Neural cell (in vitro differentiated cells): ENCODE measurements around the gene ACCSL. TPM values are rescaled to one million over a fixed set of nuclear protein-coding genes. Genes with fewer than 3 reads are reported as not detected.

Experiments used
- H2AFZ ChIP-seq: fragments of 200-600, 300-800 bp; sonication (generic), shearing (Covaris generic); 2 replicates; pipeline ENCODE4 v1.6.0; 2014; ENCODE audit warnings: low read depth, mild to moderate bottlenecking, antibody characterized with exemption, low read length, moderate library complexity
- H3F3A ChIP-seq: fragments of 200-600 bp; shearing (Covaris generic); 2 replicates; pipeline ENCODE4 v1.6.1; 2016; ENCODE audit warnings: mild to moderate bottlenecking, moderate library complexity, mixed read lengths, antibody characterized with exemption, low read length; ENCODE audit not compliant: insufficient read depth, poor library complexity, severe bottlenecking
- H3K27ac ChIP-seq: fragments of 200-600, 300-800 bp; sonication (generic), shearing (Covaris generic); 2 replicates; pipeline ENCODE4 v1.5.1; 2014; ENCODE audit warnings: mild to moderate bottlenecking, low read length, moderate library complexity
- H3K27me3 ChIP-seq: fragments of 300-800, 200-600 bp; sonication (generic), shearing (Covaris generic); 2 replicates; pipeline ENCODE4 v1.6.0; 2014; ENCODE audit warnings: mild to moderate bottlenecking, low read depth, low read length, moderate library complexity; ENCODE audit not compliant: insufficient read depth
- H3K36me3 ChIP-seq: fragments of 300-800, 200-600 bp; sonication (generic), shearing (Covaris generic); 2 replicates; pipeline ENCODE4 v1.5.1; 2014; ENCODE audit warnings: mild to moderate bottlenecking, antibody characterized with exemption, low read length, moderate library complexity; ENCODE audit not compliant: insufficient read depth
- H3K4me2 ChIP-seq: fragments of 300-800, 200-600 bp; sonication (generic), shearing (Covaris generic); 2 replicates; pipeline ENCODE4 v1.6.0; 2014; ENCODE audit warnings: mild to moderate bottlenecking, low read length
- H3K4me3 ChIP-seq: fragments of 300-800, 200-600 bp; sonication (generic), shearing (Covaris generic); 2 replicates; pipeline ENCODE4 v1.5.1; 2014; ENCODE audit warnings: mild to moderate bottlenecking, low read length, moderate library complexity
- H3K79me2 ChIP-seq: fragments of 200-600 bp; shearing (Covaris generic); replicated peaks from 2 replicates; pipeline ENCODE4 v1.6.0; 2014; ENCODE audit warnings: mild to moderate bottlenecking, low read length, moderate library complexity; ENCODE audit not compliant: insufficient read depth
- H3K9ac ChIP-seq: fragments of 300-800, 200-600 bp; sonication (generic), shearing (Covaris generic); 2 replicates; pipeline ENCODE4 v1.6.1; 2016; ENCODE audit warnings: mild to moderate bottlenecking, low read length, mixed read lengths
- H3K9me2 ChIP-seq: fragments of 200-600 bp; shearing (Covaris generic); 2 replicates; pipeline ENCODE4 v1.6.1; 2016; ENCODE audit warnings: mild to moderate bottlenecking, low read length, mixed read lengths; ENCODE audit not compliant: insufficient read depth
- H3K9me3 ChIP-seq: fragments of 200-600, 300-800 bp; sonication (generic), shearing (Covaris generic); 2 replicates; pipeline ENCODE4 v1.6.1; 2016; ENCODE audit warnings: mild to moderate bottlenecking, mixed run types, low read length, moderate library complexity, mixed read lengths
- H4K20me1 ChIP-seq: fragments of 200-600 bp; shearing (Covaris generic); 2 replicates; pipeline ENCODE4 v1.6.1; 2016; ENCODE audit warnings: mild to moderate bottlenecking, mixed run types; ENCODE audit not compliant: insufficient read depth
- EP300 ChIP-seq: fragments of 450-650 bp; conservative IDR thresholded peaks from 2 replicates; pipeline ENCODE4 v1.6.1; 2014; ENCODE audit warnings: antibody characterized with exemption, mild to moderate bottlenecking, moderate library complexity; ENCODE audit not compliant: poor library complexity, severe bottlenecking
- EZH2 ChIP-seq: fragments of 200-600, 300-800 bp; shearing (Covaris generic), sonication (generic); IDR thresholded peaks from 2 replicates; pipeline ENCODE4 v1.6.1; 2014; ENCODE audit warnings: antibody characterized with exemption, low read length, borderline replicate concordance, mild to moderate bottlenecking; ENCODE audit not compliant: insufficient read depth, poor library complexity, severe bottlenecking
- MXI1 ChIP-seq: fragments of 450-650 bp; conservative IDR thresholded peaks from 2 replicates; pipeline ENCODE4 v1.6.1; 2014; ENCODE audit warnings: antibody characterized with exemption, mild to moderate bottlenecking; ENCODE audit not compliant: poor library complexity, severe bottlenecking
- POLR2AphosphoS5 ChIP-seq: IDR thresholded peaks from 2 replicates; pipeline ENCODE4 v1.6.1; 2012
- RAD21 ChIP-seq: fragments of 450-650 bp; conservative IDR thresholded peaks from 2 replicates; pipeline ENCODE4 v1.6.1; 2014; ENCODE audit warnings: antibody characterized with exemption, mild to moderate bottlenecking, moderate library complexity
- SMC3 ChIP-seq: fragments of 450-650 bp; conservative IDR thresholded peaks from 2 replicates; pipeline ENCODE4 v1.6.1; 2014; ENCODE audit warnings: antibody characterized with exemption, mild to moderate bottlenecking, moderate library complexity; ENCODE audit not compliant: poor library complexity
- TAF1 ChIP-seq: IDR thresholded peaks from 2 replicates; pipeline ENCODE4 v1.6.1; 2012; ENCODE audit warnings: low read depth
- polyA plus RNA-seq: library from polyadenylated mRNA; depleted of rRNA; stranded (reverse); fragments of >200 nt; gene quantifications from 2 replicates; pipeline ENCODE4 v1.2.3, GENCODE V29; 2014
- TF ChIP-seq, protein P1 (sequence below): fragments of 450-650 bp; IDR thresholded peaks from 2 replicates; pipeline ENCODE4 v1.5.1; 2014; ENCODE audit warnings: antibody characterized with exemption, mild to moderate bottlenecking, moderate library complexity; ENCODE audit not compliant: poor library complexity, severe bottlenecking
- TF ChIP-seq, protein P2 (sequence below): IDR thresholded peaks from 2 replicates; pipeline ENCODE4 v1.6.1; 2012; ENCODE audit warnings: borderline replicate concordance

The ACCSL gene
- polyA plus RNA-seq, 1 donor from 2014 or later, result not detected

DNA sequence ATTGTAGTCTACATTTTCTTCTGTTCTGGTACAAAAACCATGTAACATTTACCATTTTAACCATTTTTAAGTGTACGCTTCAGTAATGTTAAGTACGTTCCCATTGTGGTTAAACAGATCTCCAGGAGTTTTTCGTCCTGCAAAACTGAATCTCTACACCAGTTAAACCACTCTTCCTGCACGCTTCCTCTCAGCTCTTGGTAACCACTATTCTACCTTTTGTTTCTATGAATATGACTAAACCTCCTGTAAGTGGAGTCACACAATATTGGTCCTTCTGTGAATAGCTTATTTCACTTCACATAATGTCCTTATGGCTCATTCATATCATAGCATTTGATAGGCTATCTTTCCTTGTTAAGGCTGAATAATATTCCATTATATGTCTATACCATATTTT is 40.6 kb downstream of the ACCSL start:
- Histone ChIP-seq H3K9me2 (no peaks in the 10 kb centered on the region), H3K27ac (no peak overlapping the region), H3K27me3 (no peaks in the 10 kb centered on the region), H3K9ac (no peak overlapping the region), H4K20me1 (no peaks in the 10 kb centered on the region), H3K79me2 (no peaks in the 10 kb centered on the region), H2AFZ (no peak overlapping the region), H3K9me3 (no peaks in the 10 kb centered on the region), H3F3A (no peaks in the 10 kb centered on the region), H3K4me2 (no peak overlapping the region), H3K4me3 (no peak overlapping the region), H3K36me3 (no peaks in the 10 kb centered on the region)
- TF ChIP-seq SMC3 (no peak), TAF1 (no peak), EZH2 (no peak), MXI1 (no peak), EP300 (no peak), RAD21 (no peak), POLR2AphosphoS5 (no peak)

- no peak overlapping the region for H3K9ac ChIP-seq
- no peak overlapping the region for H3K4me2 ChIP-seq
- H3F3A ChIP-seq, result no peaks in the 10 kb centered on the region
- no peaks in the 10 kb centered on the region for H4K20me1 ChIP-seq
- no peaks in the 10 kb centered on the region for H3K79me2 ChIP-seq
- H3K9me3 ChIP-seq, result no peaks in the 10 kb centered on the region
- no peaks in the 10 kb centered on the region for H3K27me3 ChIP-seq
- no peak overlapping the region for H3K4me3 ChIP-seq
- no peak for TF ChIP-seq RAD21
- TF ChIP-seq, protein P1, sequence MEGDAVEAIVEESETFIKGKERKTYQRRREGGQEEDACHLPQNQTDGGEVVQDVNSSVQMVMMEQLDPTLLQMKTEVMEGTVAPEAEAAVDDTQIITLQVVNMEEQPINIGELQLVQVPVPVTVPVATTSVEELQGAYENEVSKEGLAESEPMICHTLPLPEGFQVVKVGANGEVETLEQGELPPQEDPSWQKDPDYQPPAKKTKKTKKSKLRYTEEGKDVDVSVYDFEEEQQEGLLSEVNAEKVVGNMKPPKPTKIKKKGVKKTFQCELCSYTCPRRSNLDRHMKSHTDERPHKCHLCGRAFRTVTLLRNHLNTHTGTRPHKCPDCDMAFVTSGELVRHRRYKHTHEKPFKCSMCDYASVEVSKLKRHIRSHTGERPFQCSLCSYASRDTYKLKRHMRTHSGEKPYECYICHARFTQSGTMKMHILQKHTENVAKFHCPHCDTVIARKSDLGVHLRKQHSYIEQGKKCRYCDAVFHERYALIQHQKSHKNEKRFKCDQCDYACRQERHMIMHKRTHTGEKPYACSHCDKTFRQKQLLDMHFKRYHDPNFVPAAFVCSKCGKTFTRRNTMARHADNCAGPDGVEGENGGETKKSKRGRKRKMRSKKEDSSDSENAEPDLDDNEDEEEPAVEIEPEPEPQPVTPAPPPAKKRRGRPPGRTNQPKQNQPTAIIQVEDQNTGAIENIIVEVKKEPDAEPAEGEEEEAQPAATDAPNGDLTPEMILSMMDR, result no peak
- TF ChIP-seq MXI1, result no peak
- no peak for TF ChIP-seq POLR2AphosphoS5
- TF ChIP-seq TAF1, result no peak
- TF ChIP-seq, protein P2, sequence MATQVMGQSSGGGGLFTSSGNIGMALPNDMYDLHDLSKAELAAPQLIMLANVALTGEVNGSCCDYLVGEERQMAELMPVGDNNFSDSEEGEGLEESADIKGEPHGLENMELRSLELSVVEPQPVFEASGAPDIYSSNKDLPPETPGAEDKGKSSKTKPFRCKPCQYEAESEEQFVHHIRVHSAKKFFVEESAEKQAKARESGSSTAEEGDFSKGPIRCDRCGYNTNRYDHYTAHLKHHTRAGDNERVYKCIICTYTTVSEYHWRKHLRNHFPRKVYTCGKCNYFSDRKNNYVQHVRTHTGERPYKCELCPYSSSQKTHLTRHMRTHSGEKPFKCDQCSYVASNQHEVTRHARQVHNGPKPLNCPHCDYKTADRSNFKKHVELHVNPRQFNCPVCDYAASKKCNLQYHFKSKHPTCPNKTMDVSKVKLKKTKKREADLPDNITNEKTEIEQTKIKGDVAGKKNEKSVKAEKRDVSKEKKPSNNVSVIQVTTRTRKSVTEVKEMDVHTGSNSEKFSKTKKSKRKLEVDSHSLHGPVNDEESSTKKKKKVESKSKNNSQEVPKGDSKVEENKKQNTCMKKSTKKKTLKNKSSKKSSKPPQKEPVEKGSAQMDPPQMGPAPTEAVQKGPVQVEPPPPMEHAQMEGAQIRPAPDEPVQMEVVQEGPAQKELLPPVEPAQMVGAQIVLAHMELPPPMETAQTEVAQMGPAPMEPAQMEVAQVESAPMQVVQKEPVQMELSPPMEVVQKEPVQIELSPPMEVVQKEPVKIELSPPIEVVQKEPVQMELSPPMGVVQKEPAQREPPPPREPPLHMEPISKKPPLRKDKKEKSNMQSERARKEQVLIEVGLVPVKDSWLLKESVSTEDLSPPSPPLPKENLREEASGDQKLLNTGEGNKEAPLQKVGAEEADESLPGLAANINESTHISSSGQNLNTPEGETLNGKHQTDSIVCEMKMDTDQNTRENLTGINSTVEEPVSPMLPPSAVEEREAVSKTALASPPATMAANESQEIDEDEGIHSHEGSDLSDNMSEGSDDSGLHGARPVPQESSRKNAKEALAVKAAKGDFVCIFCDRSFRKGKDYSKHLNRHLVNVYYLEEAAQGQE, result no peak
- no peak for TF ChIP-seq SMC3
- TF ChIP-seq EP300, result no peak
- TF ChIP-seq EZH2, result no peak
- no peak overlapping the region for H2AFZ ChIP-seq
- no peaks in the 10 kb centered on the region for H3K9me2 ChIP-seq
- H3K36me3 ChIP-seq, result no peaks in the 10 kb centered on the region
- H3K27ac ChIP-seq, result no peak overlapping the region
These were observed 41.1 kb downstream of the ACCSL start for GRCh38 chr11:44088871-44089270.

GRCh38 chr11:44090539-44090938 is 42.8 kb downstream of the ACCSL start:
- Histone ChIP-seq H3K4me2 (no peak overlapping the region), H3K9me3 (no peaks in the 10 kb centered on the region), H3K27ac (no peak overlapping the region), H3K27me3 (no peaks in the 10 kb centered on the region), H3F3A (no peaks in the 10 kb centered on the region), H3K4me3 (no peak overlapping the region), H3K79me2 (no peaks in the 10 kb centered on the region), H3K36me3 (no peaks in the 10 kb centered on the region), H3K9me2 (no peaks in the 10 kb centered on the region), H3K9ac (no peak overlapping the region), H2AFZ (no peak overlapping the region), H4K20me1 (no peaks in the 10 kb centered on the region)
- TF ChIP-seq, protein P1, result no peak
- TF ChIP-seq SMC3 (no peak), POLR2AphosphoS5 (no peak)
